Karpas-422 (cell line): ENCODE measurements around the gene RIBC2. TPM values are rescaled to one million over a fixed set of nuclear protein-coding genes. Genes with fewer than 3 reads are reported as not detected.

Source experiments
- DNase-seq: peaks from one replicate; pipeline ENCODE4 v3.0.0-alpha.2; 2015
- H2AFZ ChIP-seq: fragments of 200-600 bp; sonication (generic); 2 replicates; pipeline ENCODE4 v1.6.1; 2014; ENCODE audit warnings: antibody characterized with exemption, low read length, mixed read lengths
- H3K27ac ChIP-seq: fragments of 200-600 bp; sonication (generic); 2 replicates; pipeline ENCODE4 v1.5.1; 2014; ENCODE audit warnings: mild to moderate bottlenecking, low read length, moderate library complexity
- H3K27me3 ChIP-seq: fragments of 200-600 bp; sonication (generic); 2 replicates; pipeline ENCODE4 v1.6.1; 2014; ENCODE audit warnings: low read length, mixed read lengths
- H3K36me3 ChIP-seq: fragments of 200-600 bp; sonication (generic); 2 replicates; pipeline ENCODE4 v1.6.1; 2014; ENCODE audit warnings: low read length, mixed read lengths; ENCODE audit not compliant: insufficient read depth
- H3K4me1 ChIP-seq: fragments of 200-600 bp; sonication (generic); 2 replicates; pipeline ENCODE4 v1.6.1; 2014; ENCODE audit warnings: mild to moderate bottlenecking, low read length, mixed read lengths
- H3K4me2 ChIP-seq: fragments of 200-600 bp; sonication (generic); 2 replicates; pipeline ENCODE4 v1.6.1; 2014; ENCODE audit warnings: low read length, low read depth, mild to moderate bottlenecking; ENCODE audit not compliant: poor library complexity, severe bottlenecking
- H3K4me3 ChIP-seq: fragments of 200-600 bp; sonication (generic); 2 replicates; pipeline ENCODE4 v1.5.1; 2014; ENCODE audit warnings: mild to moderate bottlenecking, antibody characterized with exemption, low read length, mixed read lengths
- H3K79me2 ChIP-seq: fragments of 200-600 bp; sonication (generic); 2 replicates; pipeline ENCODE4 v1.6.1; 2014; ENCODE audit warnings: mild to moderate bottlenecking, low read length, mixed read lengths
- H3K9ac ChIP-seq: fragments of 200-600 bp; sonication (generic); 2 replicates; pipeline ENCODE4 v1.6.0; 2014; ENCODE audit warnings: low read length
- H3K9me2 ChIP-seq: fragments of 200-600 bp; sonication (generic), shearing (Covaris generic); replicated peaks from 2 replicates; pipeline ENCODE4 v1.6.0; 2014; ENCODE audit warnings: mild to moderate bottlenecking, low read length, moderate library complexity; ENCODE audit not compliant: insufficient read depth
- H3K9me3 ChIP-seq: fragments of 300-700, 200-600 bp; sonication (generic); 2 replicates; pipeline ENCODE4 v1.6.1; 2014; ENCODE audit warnings: low read length, mixed read lengths
- H4K20me1 ChIP-seq: fragments of 200-600 bp; sonication (generic); 2 replicates; pipeline ENCODE4 v1.6.1; 2014; ENCODE audit warnings: mild to moderate bottlenecking, antibody characterized with exemption, low read length, low read depth; ENCODE audit not compliant: insufficient read depth
- total RNA-seq: library from RNA; depleted of rRNA; stranded (reverse); fragments of >200 nt; shearing (Covaris generic); gene quantifications from 2 replicates; pipeline ENCODE4 v1.2.3, GENCODE V29; 2014; ENCODE audit warnings: low replicate concordance

Gene RIBC2
- total RNA-seq, 1 experiment from 2014 or later = not detected

- Histone ChIP-seq H3K27me3 (no peaks in the 10 kb centered on the region), H3K27ac (no peak overlapping the region), H2AFZ (no peak overlapping the region), H3K79me2 (no peaks in the 10 kb centered on the region), H3K4me2 (no peak overlapping the region), H4K20me1 (no peaks in the 10 kb centered on the region), H3K36me3 (no peaks in the 10 kb centered on the region), H3K4me3 (no peak overlapping the region), H3K9me3 (no peaks in the 10 kb centered on the region), H3K9me2 (no peaks in the 10 kb centered on the region), H3K4me1 (no peaks in the 10 kb centered on the region), H3K9ac (no peak overlapping the region)
- DNase-seq = no peak
Observed at GRCh38 chr22:45454275-45454674, 40.8 kb downstream of the RIBC2 start.

GRCh38 chr22:45455212-45455611 is 41.7 kb downstream of the RIBC2 start:
- Histone ChIP-seq H3K9ac (no peak overlapping the region), H2AFZ (no peak overlapping the region), H3K4me2 (no peak overlapping the region), H3K9me3 (no peaks in the 10 kb centered on the region), H3K27ac (no peak overlapping the region), H3K27me3 (no peaks in the 10 kb centered on the region), H3K79me2 (no peaks in the 10 kb centered on the region), H4K20me1 (no peaks in the 10 kb centered on the region), H3K36me3 (no peaks in the 10 kb centered on the region), H3K4me3 (no peak overlapping the region), H3K9me2 (no peaks in the 10 kb centered on the region), H3K4me1 (no peaks in the 10 kb centered on the region)
- DNase-seq = no peak

DNA sequence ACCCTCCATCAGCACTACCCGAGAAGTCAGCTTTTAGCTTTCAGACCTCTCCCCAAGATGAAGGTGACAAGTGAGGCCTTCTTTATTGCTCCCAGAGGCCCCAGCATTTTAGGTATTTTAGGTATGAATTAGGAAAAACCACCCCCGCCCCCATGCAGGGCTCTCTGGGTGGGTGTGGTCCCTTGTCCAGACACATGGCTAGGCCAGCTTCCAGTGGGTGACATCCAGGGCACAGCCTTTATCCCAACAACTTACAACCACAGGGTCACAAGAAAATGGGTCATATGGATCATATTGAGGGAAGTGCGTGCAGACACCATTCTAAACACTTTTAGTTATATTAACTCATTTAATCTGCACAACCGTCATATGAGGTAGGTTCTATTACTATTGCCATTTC is 42.1 kb downstream of the RIBC2 start:
- Histone ChIP-seq H3K4me3 (no peak overlapping the region), H3K27me3 (no peaks in the 10 kb centered on the region), H3K9me2 (no peaks in the 10 kb centered on the region), H3K4me1 (no peaks in the 10 kb centered on the region), H3K27ac (no peak overlapping the region), H3K9me3 (no peaks in the 10 kb centered on the region), H2AFZ (no peak overlapping the region), H3K4me2 (no peak overlapping the region), H3K36me3 (no peaks in the 10 kb centered on the region), H4K20me1 (no peaks in the 10 kb centered on the region), H3K79me2 (no peaks in the 10 kb centered on the region), H3K9ac (no peak overlapping the region)
- DNase-seq = no peak

DNA sequence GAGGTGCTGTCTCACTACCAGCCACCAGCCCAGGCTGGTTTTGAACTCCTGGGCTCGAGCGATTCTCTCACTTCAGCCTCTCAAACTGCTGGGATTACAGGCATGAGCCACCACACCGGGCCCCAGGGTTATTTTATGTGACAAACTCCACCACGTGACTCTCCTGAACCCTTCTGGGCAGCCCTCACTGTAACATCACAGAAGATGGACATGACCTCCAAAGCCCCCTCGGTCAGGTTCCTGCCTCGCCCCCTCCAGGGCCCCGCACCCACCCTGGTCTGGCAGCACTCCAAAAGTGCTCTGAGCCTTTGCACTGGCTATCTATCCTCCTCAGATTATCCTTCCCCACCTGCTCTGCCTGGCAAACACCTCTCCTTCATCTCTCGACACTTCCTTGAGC is 43.3 kb downstream of the RIBC2 start:
- no peaks in the 10 kb centered on the region for H4K20me1 ChIP-seq
- H3K27ac ChIP-seq = no peak overlapping the region
- no peak overlapping the region for H2AFZ ChIP-seq
- no peak for DNase-seq
- H3K4me1 ChIP-seq = no peaks in the 10 kb centered on the region
- H3K9ac ChIP-seq = no peak overlapping the region
- H3K4me2 ChIP-seq = no peak overlapping the region
- H3K27me3 ChIP-seq = no peaks in the 10 kb centered on the region
- no peaks in the 10 kb centered on the region for H3K9me2 ChIP-seq
- no peaks in the 10 kb centered on the region for H3K9me3 ChIP-seq
- H3K79me2 ChIP-seq = no peaks in the 10 kb centered on the region
- H3K36me3 ChIP-seq = no peaks in the 10 kb centered on the region
- no peak overlapping the region for H3K4me3 ChIP-seq

- Histone ChIP-seq H3K9ac (no peak overlapping the region), H3K27me3 (no peaks in the 10 kb centered on the region), H3K79me2 (no peaks in the 10 kb centered on the region), H3K9me2 (no peaks in the 10 kb centered on the region), H2AFZ (no peak overlapping the region), H3K9me3 (no peaks in the 10 kb centered on the region), H3K4me2 (no peak overlapping the region), H3K4me1 (no peaks in the 10 kb centered on the region), H4K20me1 (no peaks in the 10 kb centered on the region), H3K4me3 (no peak overlapping the region), H3K36me3 (no peaks in the 10 kb centered on the region), H3K27ac (no peak overlapping the region)
- no peak for DNase-seq
Observed at GRCh38 chr22:45458532-45458931, 45.0 kb downstream of the RIBC2 start.

DNA sequence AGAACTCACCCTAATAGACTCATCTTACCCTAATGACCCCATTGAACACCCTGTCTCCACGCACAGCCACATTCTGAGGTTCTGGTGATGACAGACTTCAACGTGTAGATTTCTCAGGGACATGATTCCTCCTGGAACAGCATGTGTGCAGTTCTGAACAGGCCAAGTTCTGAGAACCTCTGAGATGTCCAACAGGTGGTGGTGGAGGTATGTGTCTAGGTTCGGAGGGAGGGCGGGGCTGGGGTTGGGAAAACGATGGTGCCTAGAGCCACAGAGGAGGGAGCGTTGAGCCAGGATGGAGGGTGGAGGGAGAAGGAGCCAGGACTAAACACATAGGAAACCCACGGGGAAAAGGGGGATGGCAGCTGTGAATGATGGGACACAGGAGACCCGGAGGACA is 45.7 kb downstream of the RIBC2 start:
- DNase-seq = no peak
- Histone ChIP-seq H3K9ac (no peak overlapping the region), H3K36me3 (no peaks in the 10 kb centered on the region), H3K9me2 (no peaks in the 10 kb centered on the region), H2AFZ (no peak overlapping the region), H3K79me2 (no peaks in the 10 kb centered on the region), H3K4me1 (no peaks in the 10 kb centered on the region), H3K4me3 (no peak overlapping the region), H3K27me3 (no peaks in the 10 kb centered on the region), H3K9me3 (no peaks in the 10 kb centered on the region), H4K20me1 (no peaks in the 10 kb centered on the region), H3K4me2 (no peak overlapping the region), H3K27ac (no peak overlapping the region)

DNA sequence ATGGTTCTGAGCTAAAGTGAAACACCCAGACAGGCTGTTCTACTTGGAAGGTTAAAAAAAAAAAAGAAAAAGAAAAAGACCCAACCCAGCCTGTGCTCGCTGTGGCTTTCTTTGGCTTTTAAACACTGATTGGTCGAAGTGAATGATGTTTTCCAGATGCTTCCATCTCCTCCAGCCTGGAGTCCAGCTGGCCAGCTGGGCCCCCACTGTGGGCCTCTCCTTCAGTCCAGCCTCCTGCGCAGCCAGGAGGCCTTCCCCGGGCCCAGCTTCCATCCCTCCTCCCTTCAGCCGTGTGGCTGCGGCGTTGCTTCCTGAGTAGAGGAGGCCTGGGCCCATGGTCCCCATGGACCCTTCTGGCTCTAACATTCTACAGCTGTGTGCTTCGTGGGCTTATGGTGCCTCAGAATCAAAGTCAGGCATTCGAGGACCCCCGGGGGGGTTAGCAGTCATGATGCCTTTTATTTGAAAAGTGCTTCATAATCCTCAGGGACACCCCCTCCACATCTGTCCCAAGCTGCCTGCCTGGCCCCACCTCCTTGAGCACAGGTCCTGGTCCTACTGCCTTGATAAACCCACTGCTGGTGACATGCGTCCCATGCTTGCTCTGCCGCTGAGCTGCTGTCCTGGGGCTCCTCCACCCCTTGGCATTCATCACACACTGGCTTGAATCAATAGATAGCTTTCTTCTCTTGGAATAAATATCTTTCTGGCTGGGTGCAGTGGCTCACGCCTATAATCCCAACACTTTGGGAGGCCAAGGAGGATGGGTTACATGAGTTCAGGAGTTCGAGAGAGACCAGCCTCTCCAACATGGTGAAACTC is 47.0 kb downstream of the RIBC2 start:
- Histone ChIP-seq H3K4me3 (no peak overlapping the region), H3K9me2 (no peaks in the 10 kb centered on the region), H3K9me3 (no peaks in the 10 kb centered on the region), H3K79me2 (no peaks in the 10 kb centered on the region), H3K36me3 (no peaks in the 10 kb centered on the region), H3K9ac (no peak overlapping the region), H3K27ac (no peak overlapping the region), H3K4me2 (no peak overlapping the region), H3K27me3 (no peaks in the 10 kb centered on the region), H3K4me1 (no peaks in the 10 kb centered on the region), H2AFZ (no peak overlapping the region), H4K20me1 (no peaks in the 10 kb centered on the region)
- no peak for DNase-seq

DNA sequence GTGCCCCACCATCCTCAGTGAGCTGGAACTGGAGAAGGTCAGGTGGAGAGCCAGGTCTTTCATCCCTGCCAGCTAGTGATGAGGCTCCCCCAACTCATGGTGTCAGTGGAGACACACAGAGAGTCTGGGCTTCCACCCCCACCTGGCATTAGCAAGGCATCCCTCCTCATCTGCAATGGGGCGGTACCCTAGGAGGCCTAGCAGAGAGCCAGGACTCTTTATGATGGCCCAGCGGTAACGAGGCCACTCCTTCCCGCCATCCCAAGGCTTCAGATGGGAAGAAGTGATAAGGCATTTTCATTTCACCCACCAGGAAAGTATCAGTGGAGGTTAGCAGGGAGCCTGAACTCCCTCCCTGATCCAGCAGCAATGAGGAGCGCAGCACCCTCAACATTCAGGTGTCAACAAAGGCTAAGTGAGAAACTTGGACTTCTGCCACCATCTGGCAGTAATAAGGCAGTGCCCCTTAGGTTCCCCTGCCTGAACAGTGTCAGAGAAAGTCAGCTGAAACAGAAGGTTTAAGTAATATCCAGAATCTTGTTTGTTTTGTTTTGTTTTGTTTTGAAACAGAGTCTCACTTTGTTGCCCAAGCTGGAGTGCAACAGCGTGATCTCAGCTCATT is 48.7 kb downstream of the RIBC2 start:
- DNase-seq = peak; percentile 73
- no peak overlapping the region for H2AFZ ChIP-seq
- H3K9me2 ChIP-seq = no peaks in the 10 kb centered on the region
- H3K27ac ChIP-seq = no peak overlapping the region
- no peaks in the 10 kb centered on the region for H3K36me3 ChIP-seq
- H3K27me3 ChIP-seq = no peaks in the 10 kb centered on the region
- H3K4me1 ChIP-seq = no peaks in the 10 kb centered on the region
- H3K9me3 ChIP-seq = no peaks in the 10 kb centered on the region
- no peaks in the 10 kb centered on the region for H4K20me1 ChIP-seq
- no peak overlapping the region for H3K9ac ChIP-seq
- H3K4me2 ChIP-seq = no peak overlapping the region
- no peak overlapping the region for H3K4me3 ChIP-seq
- no peaks in the 10 kb centered on the region for H3K79me2 ChIP-seq
